ENCODE data around the gene KIAA0319L.

The KIAA0319L gene

DNA sequence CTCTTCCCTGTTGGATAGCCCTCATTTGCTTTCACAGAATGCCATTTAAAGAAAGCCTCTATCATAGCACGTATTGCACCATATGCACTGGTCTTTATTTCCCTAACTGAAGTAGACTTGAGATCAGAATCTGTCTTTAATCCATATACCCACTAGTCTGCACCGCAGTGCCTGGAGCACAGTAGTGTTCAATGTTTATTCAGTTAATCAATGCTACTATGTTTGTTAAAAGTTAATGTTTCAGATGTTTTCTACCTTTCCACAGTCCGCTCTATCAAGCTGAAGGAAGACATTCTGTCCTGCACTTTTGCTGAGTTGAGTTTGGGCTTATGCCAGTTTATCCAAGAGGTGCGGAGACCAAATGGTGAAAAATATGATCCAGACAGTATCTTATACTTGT, 149.5 kb downstream of the KIAA0319L start:
- in situ Hi-C loops (cut with MboI; ENCODE audit: low sequenced_read_pairs, unreplicated experiment): no loop called here
- TF ChIP-seq, protein P1, sequence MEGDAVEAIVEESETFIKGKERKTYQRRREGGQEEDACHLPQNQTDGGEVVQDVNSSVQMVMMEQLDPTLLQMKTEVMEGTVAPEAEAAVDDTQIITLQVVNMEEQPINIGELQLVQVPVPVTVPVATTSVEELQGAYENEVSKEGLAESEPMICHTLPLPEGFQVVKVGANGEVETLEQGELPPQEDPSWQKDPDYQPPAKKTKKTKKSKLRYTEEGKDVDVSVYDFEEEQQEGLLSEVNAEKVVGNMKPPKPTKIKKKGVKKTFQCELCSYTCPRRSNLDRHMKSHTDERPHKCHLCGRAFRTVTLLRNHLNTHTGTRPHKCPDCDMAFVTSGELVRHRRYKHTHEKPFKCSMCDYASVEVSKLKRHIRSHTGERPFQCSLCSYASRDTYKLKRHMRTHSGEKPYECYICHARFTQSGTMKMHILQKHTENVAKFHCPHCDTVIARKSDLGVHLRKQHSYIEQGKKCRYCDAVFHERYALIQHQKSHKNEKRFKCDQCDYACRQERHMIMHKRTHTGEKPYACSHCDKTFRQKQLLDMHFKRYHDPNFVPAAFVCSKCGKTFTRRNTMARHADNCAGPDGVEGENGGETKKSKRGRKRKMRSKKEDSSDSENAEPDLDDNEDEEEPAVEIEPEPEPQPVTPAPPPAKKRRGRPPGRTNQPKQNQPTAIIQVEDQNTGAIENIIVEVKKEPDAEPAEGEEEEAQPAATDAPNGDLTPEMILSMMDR (IDR thresholded peaks at IDR 0.05; ENCODE audit: borderline replicate concordance, control extremely low read depth, extremely low read depth, insufficient read depth, missing control alignments): no peak
- no peak for DNase-seq (ENCODE audit: low spot score)

- DNase-seq (ENCODE audit: low spot score): no peak
- in situ Hi-C loops (cut with MboI; ENCODE audit: low sequenced_read_pairs, unreplicated experiment): no loop called here
- TF ChIP-seq, protein P1 (IDR thresholded peaks at IDR 0.05; ENCODE audit: borderline replicate concordance, control extremely low read depth, extremely low read depth, insufficient read depth, missing control alignments): no peak
Measured at GRCh38 chr1:35406103-35406502, 151.1 kb downstream of the KIAA0319L start.

DNA sequence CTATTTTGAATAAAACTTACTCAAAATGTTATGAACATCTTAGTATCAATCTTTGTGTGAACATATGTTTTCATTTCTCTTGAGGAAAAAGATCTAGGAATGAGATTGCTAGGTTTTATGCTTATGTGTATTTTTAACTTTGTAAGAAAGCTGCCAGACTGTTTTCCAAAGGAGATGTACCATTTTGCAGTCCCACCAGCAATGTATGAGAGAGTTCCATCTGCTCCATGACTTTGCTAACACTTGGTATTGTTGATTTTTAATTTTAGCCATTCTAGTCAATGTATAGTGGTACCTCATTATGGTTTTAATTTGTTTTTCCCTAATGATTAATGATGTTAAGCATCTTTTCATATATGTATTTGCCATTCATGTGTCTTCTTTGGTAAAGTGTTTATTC, 156.2 kb downstream of the KIAA0319L start:
- in situ Hi-C loops (cut with MboI; ENCODE audit: low sequenced_read_pairs, unreplicated experiment): no loop called here
- no peak for DNase-seq (ENCODE audit: low spot score)
- TF ChIP-seq, protein P1 (IDR thresholded peaks at IDR 0.05; ENCODE audit: borderline replicate concordance, control extremely low read depth, extremely low read depth, insufficient read depth, missing control alignments): no peak

DNA sequence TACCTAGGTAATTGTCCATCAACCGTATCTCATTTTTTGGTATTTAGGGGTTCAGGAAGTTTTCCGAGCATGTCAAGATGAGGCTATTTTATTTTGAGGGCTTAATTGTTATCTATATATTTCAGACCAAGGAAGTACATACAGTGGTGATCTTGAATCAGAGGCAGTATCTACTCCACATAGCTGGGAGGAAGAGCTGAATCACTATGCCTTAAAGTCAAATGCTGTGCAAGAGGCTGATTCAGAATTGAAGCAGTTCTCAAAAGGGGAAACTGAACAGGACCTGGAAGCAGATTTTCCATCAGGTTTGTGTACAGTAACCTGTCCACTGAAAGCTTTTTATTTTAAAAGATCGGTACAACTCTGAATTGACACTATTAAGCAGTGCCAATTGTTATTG, 158.5 kb downstream of the KIAA0319L start:
- in situ Hi-C loops (cut with MboI; ENCODE audit: low sequenced_read_pairs, unreplicated experiment): no loop called here

GRCh38 chr1:35394386-35394785, 162.8 kb downstream of the KIAA0319L start:
- TF ChIP-seq, protein P1 (IDR thresholded peaks at IDR 0.05; ENCODE audit: borderline replicate concordance, control extremely low read depth, extremely low read depth, insufficient read depth, missing control alignments): no peak
- in situ Hi-C loops (cut with MboI; ENCODE audit: low sequenced_read_pairs, unreplicated experiment): no loop called here
- no peak for DNase-seq (ENCODE audit: low spot score)

More for the DNA sequence above, 158.5 kb downstream of the KIAA0319L start:
- TF ChIP-seq, protein P1 (IDR thresholded peaks at IDR 0.05; ENCODE audit: borderline replicate concordance, control extremely low read depth, extremely low read depth, insufficient read depth, missing control alignments): no peak
- DNase-seq (ENCODE audit: low spot score): no peak

GRCh38 chr1:35390600-35391494, 166.4 kb downstream of the KIAA0319L start:
- in situ Hi-C loops (cut with MboI; ENCODE audit: low sequenced_read_pairs, unreplicated experiment): no loop called here

More at GRCh38 chr1:35390600-35391494, 166.4 kb downstream of the KIAA0319L start:
- no peak for DNase-seq (ENCODE audit: low spot score)
- TF ChIP-seq, protein P1 (IDR thresholded peaks at IDR 0.05; ENCODE audit: borderline replicate concordance, control extremely low read depth, extremely low read depth, insufficient read depth, missing control alignments): no peak

All from GM13976 (cell line).